Vagina (tissue), 2 donors: ENCODE results near the gene SGSM1. TPM values are rescaled to one million over a fixed set of nuclear protein-coding genes. Genes with fewer than 3 reads are reported as not detected.

Experiments
- DNase-seq, 2 donors: peaks; one replicate each; pipeline ENCODE4 v3.0.0-alpha.2; 2017; ENCODE audit errors: extremely low spot score in 2 of 2
- H3K27ac ChIP-seq: fragments of 200-600 bp; sonication (generic); one replicate; pipeline ENCODE4 v1.5.1; 2019
- H3K27me3 ChIP-seq: fragments of 200-600 bp; sonication (generic); one replicate; pipeline ENCODE4 v1.5.1; 2019
- H3K36me3 ChIP-seq, 2 donors: fragments of 200-600 bp; sonication (generic); one replicate each; pipeline ENCODE4 v1.5.1; 2017 to 2019
- H3K4me1 ChIP-seq: fragments of 200-600 bp; sonication (generic); one replicate; pipeline ENCODE4 v1.5.1; 2019
- H3K4me3 ChIP-seq, 2 donors: fragments of 200-600 bp; sonication (generic); 1 replicate in 1 of 2; 2 replicates in 1 of 2; pipeline ENCODE4 v1.5.1; 2016 to 2019
- H3K9me3 ChIP-seq: fragments of 200-600 bp; sonication (generic); one replicate; pipeline ENCODE4 v1.5.1; 2019
- POLR2A ChIP-seq, 2 donors: fragments of 450-650 bp; IDR thresholded peaks; one replicate each; pipeline ENCODE4 v1.6.1; 2017; ENCODE audit warnings: antibody characterized with exemption in 2 of 2, mild to moderate bottlenecking in 2 of 2, moderate library complexity in 2 of 2
- POLR2AphosphoS5 ChIP-seq, 2 donors: sonication (generic); formaldehyde crosslinking; IDR thresholded peaks; one replicate each; pipeline ENCODE4 v1.9.0; 2017; ENCODE audit warnings: antibody characterized with exemption in 2 of 2, mild to moderate bottlenecking in 2 of 2, low read depth in 1 of 2; ENCODE audit not compliant: insufficient read depth in 1 of 2
- intact Hi-C: fragments of 100-400 bp; cut with DNase I; formaldehyde crosslinking; loops from one replicate; pipeline ENCODE4 v1.15.1; 2023
- total RNA-seq: library from RNA; depleted of rRNA; stranded (reverse); fragments of >200 nt; gene quantifications from one replicate; pipeline ENCODE4 v1.2.3, GENCODE V29; 2016
- TF ChIP-seq, protein P1 (sequence below), 3 experiments: fragments of 450-650 bp in 2 of 3; fragments of 200-600 bp in 1 of 3; sonication (generic) in 1 of 3; IDR thresholded peaks; one replicate each; pipeline ENCODE4 v1.5.1; 2017 to 2019; ENCODE audit warnings: antibody characterized with exemption in 3 of 3, mild to moderate bottlenecking in 2 of 3, moderate library complexity in 2 of 3

Gene SGSM1
- total RNA-seq, 1 donor from 2014 or later: 2.9 TPM

DNA sequence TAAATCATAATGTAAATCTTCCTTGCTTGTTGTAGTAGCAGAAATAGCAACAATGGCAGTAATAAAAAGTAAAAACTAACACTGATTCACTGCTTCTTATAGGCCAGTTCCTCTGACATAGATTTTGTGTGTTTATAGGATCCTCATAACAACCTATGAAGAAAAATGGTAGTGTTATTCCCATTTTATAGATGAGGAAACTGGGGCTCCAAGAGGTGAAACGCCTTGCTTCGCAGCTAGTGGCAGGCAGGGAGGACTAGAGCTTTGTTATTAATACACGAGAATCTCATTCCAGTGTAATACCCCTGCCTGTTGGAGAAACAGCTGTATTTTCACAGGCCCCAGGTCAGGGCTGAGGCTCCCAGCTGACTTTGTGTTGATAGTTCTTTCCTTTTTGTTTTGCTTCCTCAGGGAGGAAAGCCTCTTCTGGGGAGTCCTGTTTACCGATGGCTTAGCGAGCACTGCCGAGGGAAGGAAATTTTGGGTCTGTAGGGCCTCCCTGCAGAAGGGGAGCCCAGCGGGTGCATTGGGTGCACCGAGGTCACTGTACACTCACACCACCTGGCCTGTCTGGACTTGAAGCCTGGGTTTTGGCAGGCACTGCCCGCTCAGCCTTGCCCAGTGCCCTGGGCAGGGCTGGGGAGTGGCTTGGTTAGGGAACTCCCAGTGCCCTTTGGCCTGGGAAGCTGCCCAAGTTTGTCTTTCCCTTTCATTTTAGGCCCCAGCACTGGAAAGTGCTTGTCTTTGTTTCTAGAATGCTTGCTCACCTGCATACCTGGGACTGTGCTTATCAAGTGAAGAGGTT lies 160.0 kb downstream of the SGSM1 start:
- no peak overlapping the region for H3K4me3 ChIP-seq
- H3K27me3 ChIP-seq: no peaks in the 10 kb centered on the region
- no peaks in the 10 kb centered on the region for H3K9me3 ChIP-seq
- H3K27ac ChIP-seq: peak overlapping the region; percentile 29
- TF ChIP-seq, protein P1, sequence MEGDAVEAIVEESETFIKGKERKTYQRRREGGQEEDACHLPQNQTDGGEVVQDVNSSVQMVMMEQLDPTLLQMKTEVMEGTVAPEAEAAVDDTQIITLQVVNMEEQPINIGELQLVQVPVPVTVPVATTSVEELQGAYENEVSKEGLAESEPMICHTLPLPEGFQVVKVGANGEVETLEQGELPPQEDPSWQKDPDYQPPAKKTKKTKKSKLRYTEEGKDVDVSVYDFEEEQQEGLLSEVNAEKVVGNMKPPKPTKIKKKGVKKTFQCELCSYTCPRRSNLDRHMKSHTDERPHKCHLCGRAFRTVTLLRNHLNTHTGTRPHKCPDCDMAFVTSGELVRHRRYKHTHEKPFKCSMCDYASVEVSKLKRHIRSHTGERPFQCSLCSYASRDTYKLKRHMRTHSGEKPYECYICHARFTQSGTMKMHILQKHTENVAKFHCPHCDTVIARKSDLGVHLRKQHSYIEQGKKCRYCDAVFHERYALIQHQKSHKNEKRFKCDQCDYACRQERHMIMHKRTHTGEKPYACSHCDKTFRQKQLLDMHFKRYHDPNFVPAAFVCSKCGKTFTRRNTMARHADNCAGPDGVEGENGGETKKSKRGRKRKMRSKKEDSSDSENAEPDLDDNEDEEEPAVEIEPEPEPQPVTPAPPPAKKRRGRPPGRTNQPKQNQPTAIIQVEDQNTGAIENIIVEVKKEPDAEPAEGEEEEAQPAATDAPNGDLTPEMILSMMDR (IDR thresholded peaks at IDR 0.05): no peak
- TF ChIP-seq POLR2AphosphoS5 (IDR thresholded peaks at IDR 0.05; ENCODE audit: insufficient read depth in 1 of 2, low read depth in 1 of 2): peak in 1 of 2 donors; percentile 46
- no peak for DNase-seq
- peaks cover 53% of the 10 kb centered on the region for H3K4me1 ChIP-seq
- H3K36me3 ChIP-seq: no peaks in the 10 kb centered on the region
- intact Hi-C loops: no loop called here

DNA sequence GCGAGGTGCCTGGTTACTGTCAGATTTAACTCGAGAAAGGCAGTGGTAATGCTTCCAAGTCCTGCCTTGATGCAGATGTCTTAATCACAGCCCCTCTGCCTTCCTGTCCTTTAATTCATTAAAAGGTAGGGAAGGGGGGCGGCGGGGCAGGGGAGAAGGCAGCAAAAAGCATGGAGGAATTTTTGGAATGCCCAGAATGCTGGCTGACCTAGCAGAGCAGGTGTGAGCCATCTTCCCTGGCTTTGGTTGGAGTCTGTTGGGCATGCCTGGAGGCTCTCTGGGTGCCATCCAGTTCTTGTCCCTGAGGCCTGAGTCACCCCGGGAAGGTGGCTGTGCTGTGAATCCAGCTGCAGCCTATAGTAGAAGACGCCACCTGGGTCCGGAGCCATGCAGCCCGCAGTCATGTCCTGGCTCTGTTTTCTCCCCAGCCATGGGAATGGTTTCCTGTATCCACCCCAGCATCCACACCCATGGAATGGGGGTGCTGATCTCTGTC lies 162.1 kb downstream of the SGSM1 start:
- DNase-seq: no peak
- intact Hi-C loops: no loop called here
- Histone ChIP-seq H3K36me3 (no peaks in the 10 kb centered on the region), H3K27me3 (no peaks in the 10 kb centered on the region), H3K9me3 (no peaks in the 10 kb centered on the region), H3K4me3 (no peak overlapping the region), H3K27ac (no peak overlapping the region), H3K4me1 (peaks cover 59% of the 10 kb centered on the region)
- TF ChIP-seq POLR2A (IDR thresholded peaks at IDR 0.05): no peak
- TF ChIP-seq POLR2AphosphoS5 (IDR thresholded peaks at IDR 0.05; ENCODE audit: insufficient read depth in 1 of 2, low read depth in 1 of 2): peak in 1 of 2 donors; percentile 8

DNA sequence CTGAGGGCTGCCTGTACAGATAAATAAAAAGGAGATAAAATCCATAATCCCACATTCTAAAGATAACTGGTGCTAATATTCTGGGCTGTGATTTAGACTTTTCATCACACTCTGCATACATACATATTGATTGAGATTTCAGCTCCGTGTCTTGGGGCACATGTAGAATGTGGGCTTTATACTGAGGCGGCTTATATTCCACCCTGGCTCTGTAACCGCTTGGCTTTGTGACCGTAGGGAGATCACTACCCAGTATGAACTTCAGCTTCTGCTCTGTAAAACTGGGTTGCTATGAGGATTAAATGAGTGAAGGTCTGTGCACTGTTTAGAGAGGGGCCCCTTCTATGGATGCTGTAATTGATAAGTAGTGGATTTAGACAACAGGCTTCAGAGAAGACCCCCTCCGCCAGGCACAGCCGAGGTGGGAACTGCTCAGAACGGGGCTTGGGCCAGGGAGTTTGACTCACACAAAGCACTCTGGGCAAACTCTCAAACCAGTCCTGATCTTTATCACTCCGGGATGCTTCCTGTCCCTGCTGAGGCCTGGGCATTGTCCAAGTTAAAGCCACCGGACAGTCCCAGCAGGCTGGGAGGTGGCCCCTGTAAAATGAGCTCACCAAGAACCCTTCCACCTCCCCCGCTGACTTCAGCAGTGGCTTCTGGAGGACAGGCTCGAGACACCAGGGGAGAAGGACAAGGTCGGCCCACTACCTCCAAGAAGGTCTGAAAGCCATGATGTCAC lies 163.7 kb downstream of the SGSM1 start:
- intact Hi-C loops: no loop called here
- peak overlapping the region; percentile 45 for H3K27ac ChIP-seq
- no peak overlapping the region for H3K4me3 ChIP-seq
- H3K27me3 ChIP-seq: no peaks in the 10 kb centered on the region
- H3K4me1 ChIP-seq: peaks cover 52% of the 10 kb centered on the region
- H3K9me3 ChIP-seq: no peaks in the 10 kb centered on the region
- H3K36me3 ChIP-seq: no peaks in the 10 kb centered on the region
- TF ChIP-seq POLR2A (IDR thresholded peaks at IDR 0.05) (no peak), POLR2AphosphoS5 (IDR thresholded peaks at IDR 0.05; ENCODE audit: insufficient read depth in 1 of 2, low read depth in 1 of 2) (peak in 1 of 2 donors; percentile 23)
- DNase-seq: no peak

DNA sequence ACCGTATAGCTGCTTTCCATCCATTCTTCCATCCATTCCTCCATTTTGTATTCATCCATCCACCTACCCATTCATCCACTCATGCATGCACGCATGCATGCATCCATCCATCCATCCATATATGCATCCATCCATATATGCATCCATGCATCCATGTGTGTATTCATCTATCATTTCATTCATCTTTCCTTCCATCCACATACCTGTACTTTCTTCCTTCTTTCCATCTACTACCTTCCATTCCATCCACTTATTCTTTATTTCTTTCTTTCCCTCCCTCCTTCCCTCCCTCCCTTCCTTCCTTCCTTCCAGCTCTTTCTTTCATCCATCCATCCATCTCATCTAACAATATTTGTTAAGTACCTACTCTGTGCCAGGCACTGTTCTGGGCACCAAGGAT lies 166.4 kb downstream of the SGSM1 start:
- DNase-seq: no peak
- Histone ChIP-seq H3K4me1 (peaks cover 58% of the 10 kb centered on the region), H3K9me3 (no peaks in the 10 kb centered on the region), H3K36me3 (no peaks in the 10 kb centered on the region), H3K27me3 (no peaks in the 10 kb centered on the region), H3K4me3 (no peak overlapping the region), H3K27ac (no peak overlapping the region)
- intact Hi-C loops: no loop called here
- no peak for TF ChIP-seq POLR2A (IDR thresholded peaks at IDR 0.05)
- no peak for TF ChIP-seq POLR2AphosphoS5 (IDR thresholded peaks at IDR 0.05; ENCODE audit: insufficient read depth in 1 of 2, low read depth in 1 of 2)
- TF ChIP-seq, protein P1 (IDR thresholded peaks at IDR 0.05): no peak

DNA sequence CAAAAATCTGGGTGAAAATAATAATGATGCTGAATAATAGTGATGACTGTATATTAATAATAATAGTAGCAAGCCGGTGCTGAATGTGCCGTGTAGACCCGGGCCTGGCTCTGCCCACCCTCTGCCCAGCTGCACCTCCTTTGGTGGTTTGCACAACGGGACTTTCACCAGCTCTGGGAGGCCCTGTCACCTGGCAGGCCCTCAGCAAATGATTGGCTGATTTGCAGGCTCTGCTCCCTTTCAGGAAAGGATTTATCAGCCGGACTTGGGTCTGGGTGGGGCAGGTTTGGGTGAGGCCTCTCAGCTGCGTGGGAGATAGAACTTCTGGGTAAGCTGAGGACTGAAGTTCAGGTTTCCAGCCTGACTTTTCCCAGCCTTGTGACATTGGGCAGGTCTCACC lies 167.9 kb downstream of the SGSM1 start:
- no peak overlapping the region for H3K27ac ChIP-seq
- H3K4me1 ChIP-seq: peaks cover 61% of the 10 kb centered on the region
- no peak overlapping the region for H3K4me3 ChIP-seq
- H3K9me3 ChIP-seq: no peaks in the 10 kb centered on the region
- TF ChIP-seq, protein P1 (IDR thresholded peaks at IDR 0.05): no peak
- TF ChIP-seq POLR2AphosphoS5 (IDR thresholded peaks at IDR 0.05; ENCODE audit: insufficient read depth in 1 of 2, low read depth in 1 of 2): no peak
- TF ChIP-seq POLR2A (IDR thresholded peaks at IDR 0.05): no peak
- DNase-seq: no peak
- no peaks in the 10 kb centered on the region for H3K27me3 ChIP-seq
- intact Hi-C loops: no loop called here
- no peaks in the 10 kb centered on the region for H3K36me3 ChIP-seq
